GM18867 (cell line): ENCODE results near the gene STK39.

Experiments
- ATAC-seq: cut with Tn5 transposase; IDR thresholded peaks from one replicate; pipeline ENCODE4 v1.9.1; 2021; ENCODE audit warnings: mild to moderate bottlenecking, moderate library complexity; ENCODE audit not compliant: unreplicated experiment

STK39 gene

GRCh38 chr2:168185583-168186274, 61.7 kb downstream of the STK39 start:
- ATAC-seq: no peak

- ATAC-seq: no peak
Observed at GRCh38 chr2:168184681-168185513, 62.5 kb downstream of the STK39 start.

- ATAC-seq: no peak
Observed at GRCh38 chr2:168183308-168183997, 63.9 kb downstream of the STK39 start.

- ATAC-seq: no peak
Observed at GRCh38 chr2:168182550-168183249, 64.7 kb downstream of the STK39 start.

GRCh38 chr2:168181825-168182224, 65.6 kb downstream of the STK39 start:
- no peak for ATAC-seq

- no peak for ATAC-seq
Observed at GRCh38 chr2:168180914-168181313, 66.5 kb downstream of the STK39 start.

- no peak for ATAC-seq
Observed at GRCh38 chr2:168180483-168180882, 66.9 kb downstream of the STK39 start.

- ATAC-seq: no peak
Observed at GRCh38 chr2:168179592-168179991, 67.8 kb downstream of the STK39 start.

GRCh38 chr2:168178520-168179324, 68.7 kb downstream of the STK39 start:
- ATAC-seq: no peak

- ATAC-seq: no peak
Observed at GRCh38 chr2:168176402-168176801, 71.0 kb downstream of the STK39 start.

- ATAC-seq: no peak
Observed at GRCh38 chr2:168175469-168175868, 71.9 kb downstream of the STK39 start.

- ATAC-seq: peak; percentile 58
Observed at GRCh38 chr2:168174756-168175155, 72.6 kb downstream of the STK39 start.

GRCh38 chr2:168172071-168172470, 75.3 kb downstream of the STK39 start:
- no peak for ATAC-seq

GRCh38 chr2:168171059-168171762, 76.2 kb downstream of the STK39 start:
- no peak for ATAC-seq

- no peak for ATAC-seq
Observed at GRCh38 chr2:168169097-168169745, 78.2 kb downstream of the STK39 start.

GRCh38 chr2:168167511-168168263, 79.7 kb downstream of the STK39 start:
- no peak for ATAC-seq

- ATAC-seq: no peak
Observed at GRCh38 chr2:168166902-168167510, 80.4 kb downstream of the STK39 start.
